OCI-LY7 (cell line): ENCODE measurements around the gene SCYGR3. TPM values are rescaled to one million over a fixed set of nuclear protein-coding genes. Genes with fewer than 3 reads are reported as not detected.

Experiments used
- BruUV-seq: library from RNA; stranded (reverse); fragments of 400-500 nt; replicated peaks from 2 replicates; lab custom pipeline; 2021; lab: Mats Ljungman, UMichigan
- CTCF ChIA-PET: fragments of 300-600 bp; sonication (Branson Sonifier 250); formaldehyde crosslinking; loops from one replicate; lab custom pipeline; 2022; ENCODE audit warnings: antibody characterized with exemption; ENCODE audit not compliant: unreplicated experiment; lab: Charles Lee
- POLR2A ChIA-PET: fragments of 300-600 bp; sonication (Branson Sonifier 250); formaldehyde crosslinking; loops from one replicate; lab custom pipeline; 2022; ENCODE audit warnings: antibody characterized with exemption; lab: Charles Lee
- DNase-seq: peaks from one replicate; pipeline ENCODE4 v3.0.0-alpha.2; 2015; ENCODE audit warnings: low spot score
- H2AFZ ChIP-seq: fragments of 200-600 bp; sonication (generic), shearing (Covaris generic); 2 replicates; pipeline ENCODE4 v1.6.1; 2014; ENCODE audit warnings: mild to moderate bottlenecking, antibody characterized with exemption, low read length, moderate library complexity
- H3K27ac ChIP-seq: fragments of 200-600 bp; sonication (generic); 2 replicates; pipeline ENCODE4 v1.5.1; 2014; ENCODE audit warnings: mixed run types, low read depth, mild to moderate bottlenecking, moderate library complexity, low read length, inconsistent platforms; ENCODE audit not compliant: poor library complexity, severe bottlenecking
- H3K36me3 ChIP-seq: fragments of 200-600 bp; sonication (generic); 2 replicates; pipeline ENCODE4 v1.6.1; 2014; ENCODE audit warnings: mild to moderate bottlenecking, antibody characterized with exemption, low read length, moderate library complexity, mixed read lengths; ENCODE audit not compliant: insufficient read depth
- H3K4me1 ChIP-seq: fragments of 200-600 bp; sonication (generic); 2 replicates; pipeline ENCODE4 v1.5.1; 2014; ENCODE audit warnings: mild to moderate bottlenecking, low read length; ENCODE audit not compliant: insufficient read depth, poor library complexity, severe bottlenecking
- H3K4me2 ChIP-seq: fragments of 200-600 bp; sonication (generic); 2 replicates; pipeline ENCODE4 v1.6.1; 2014; ENCODE audit warnings: mild to moderate bottlenecking, low read length
- H3K4me3 ChIP-seq: fragments of 200-600 bp; sonication (generic); 2 replicates; pipeline ENCODE4 v1.5.1; 2014; ENCODE audit warnings: mild to moderate bottlenecking, low read depth, low read length; ENCODE audit not compliant: poor library complexity, severe bottlenecking
- H3K79me2 ChIP-seq: fragments of 200-600 bp; sonication (generic); 2 replicates; pipeline ENCODE4 v1.6.1; 2016; ENCODE audit warnings: low read depth, mild to moderate bottlenecking, low read length, moderate library complexity, mixed read lengths; ENCODE audit not compliant: insufficient read depth
- H3K9me2 ChIP-seq: fragments of 200-600 bp; sonication (generic); 2 replicates; pipeline ENCODE4 v1.6.1; 2016; ENCODE audit warnings: mild to moderate bottlenecking, low read length, mixed read lengths; ENCODE audit not compliant: insufficient read depth
- H3K9me3 ChIP-seq: fragments of 200-600 bp; sonication (generic); 2 replicates; pipeline ENCODE4 v1.6.1; 2014; ENCODE audit warnings: mild to moderate bottlenecking, mixed run types, low read length, mixed read lengths
- H4K20me1 ChIP-seq: fragments of 200-600 bp; sonication (generic); 2 replicates; pipeline ENCODE4 v1.6.1; 2014; ENCODE audit warnings: mild to moderate bottlenecking, antibody characterized with exemption, low read length, moderate library complexity, mixed read lengths; ENCODE audit not compliant: insufficient read depth
- EZH2phosphoT487 ChIP-seq: fragments of 200-600 bp; sonication (generic); IDR thresholded peaks from 2 replicates; pipeline ENCODE4 v1.6.1; 2018; ENCODE audit warnings: low read depth, borderline replicate concordance, mild to moderate bottlenecking, mixed run types, antibody characterized with exemption, low read length, moderate library complexity, mixed read lengths
- intact Hi-C: fragments of 100-400 bp; cut with micrococcal nuclease; formaldehyde crosslinking; loops from one replicate; pipeline ENCODE4 v1.10.0; 2022; ENCODE audit not compliant: unreplicated experiment
- total RNA-seq, 2 experiments: library from RNA; depleted of rRNA in 1 of 2; stranded (reverse); fragments of >200 nt in 1 of 2; shearing (Covaris generic) in 1 of 2; gene quantifications; 2 replicates each; pipeline ENCODE4 v1.2.3, GENCODE V29; 2014 to 2022
- TF ChIP-seq, protein P1 (sequence below): fragments of 200-600 bp; sonication (generic); conservative IDR thresholded peaks from 2 replicates; pipeline ENCODE4 v1.5.1; 2014; ENCODE audit warnings: mild to moderate bottlenecking, antibody characterized with exemption, low read length, moderate library complexity, mixed read lengths

The SCYGR3 gene
- total RNA-seq, 2 experiments from 2014 or later, result not detected

DNA sequence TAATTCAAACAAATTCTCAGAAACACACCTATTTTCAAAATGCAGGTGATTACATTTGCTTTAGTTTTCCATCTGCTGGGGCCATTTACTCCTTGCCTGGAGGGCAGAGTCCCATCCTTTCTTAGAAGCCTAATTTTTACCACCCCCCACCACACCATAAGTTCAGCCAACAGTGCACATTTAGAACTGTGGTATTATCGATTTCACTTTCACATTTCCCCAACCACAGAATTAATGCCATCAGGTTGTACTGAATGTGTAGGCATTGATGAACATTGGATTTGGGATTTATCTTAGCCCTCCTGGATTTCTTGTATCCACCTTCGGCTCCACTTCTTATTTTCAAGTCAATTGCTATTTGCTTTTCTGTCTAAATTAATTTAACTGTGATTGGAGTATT lies 4.5 kb downstream of the SCYGR3 start:
- no peaks in the 10 kb centered on the region for H3K4me1 ChIP-seq
- intact Hi-C loops, result no loop called here
- no peaks in the 10 kb centered on the region for H3K9me3 ChIP-seq
- DNase-seq, result no peak
- H3K4me3 ChIP-seq, result no peak overlapping the region
- ChIA-PET CTCF (no interaction called here), POLR2A (interaction anchor here (0.6 kb wide), 2 partner anchors 290 to 954 kb away, joined by 3 to 4 read pairs; no protein-coding TSS in a partner anchor)
- no peaks in the 10 kb centered on the region for H3K36me3 ChIP-seq
- H2AFZ ChIP-seq, result no peak overlapping the region
- H4K20me1 ChIP-seq, result no peaks in the 10 kb centered on the region
- TF ChIP-seq, protein P1, sequence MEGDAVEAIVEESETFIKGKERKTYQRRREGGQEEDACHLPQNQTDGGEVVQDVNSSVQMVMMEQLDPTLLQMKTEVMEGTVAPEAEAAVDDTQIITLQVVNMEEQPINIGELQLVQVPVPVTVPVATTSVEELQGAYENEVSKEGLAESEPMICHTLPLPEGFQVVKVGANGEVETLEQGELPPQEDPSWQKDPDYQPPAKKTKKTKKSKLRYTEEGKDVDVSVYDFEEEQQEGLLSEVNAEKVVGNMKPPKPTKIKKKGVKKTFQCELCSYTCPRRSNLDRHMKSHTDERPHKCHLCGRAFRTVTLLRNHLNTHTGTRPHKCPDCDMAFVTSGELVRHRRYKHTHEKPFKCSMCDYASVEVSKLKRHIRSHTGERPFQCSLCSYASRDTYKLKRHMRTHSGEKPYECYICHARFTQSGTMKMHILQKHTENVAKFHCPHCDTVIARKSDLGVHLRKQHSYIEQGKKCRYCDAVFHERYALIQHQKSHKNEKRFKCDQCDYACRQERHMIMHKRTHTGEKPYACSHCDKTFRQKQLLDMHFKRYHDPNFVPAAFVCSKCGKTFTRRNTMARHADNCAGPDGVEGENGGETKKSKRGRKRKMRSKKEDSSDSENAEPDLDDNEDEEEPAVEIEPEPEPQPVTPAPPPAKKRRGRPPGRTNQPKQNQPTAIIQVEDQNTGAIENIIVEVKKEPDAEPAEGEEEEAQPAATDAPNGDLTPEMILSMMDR, result no peak
- no peak for TF ChIP-seq EZH2phosphoT487
- H3K4me2 ChIP-seq, result no peak overlapping the region
- BruUV-seq, result no TSS peak
- no peaks in the 10 kb centered on the region for H3K79me2 ChIP-seq
- H3K9me2 ChIP-seq, result no peaks in the 10 kb centered on the region
- no peak overlapping the region for H3K27ac ChIP-seq

DNA sequence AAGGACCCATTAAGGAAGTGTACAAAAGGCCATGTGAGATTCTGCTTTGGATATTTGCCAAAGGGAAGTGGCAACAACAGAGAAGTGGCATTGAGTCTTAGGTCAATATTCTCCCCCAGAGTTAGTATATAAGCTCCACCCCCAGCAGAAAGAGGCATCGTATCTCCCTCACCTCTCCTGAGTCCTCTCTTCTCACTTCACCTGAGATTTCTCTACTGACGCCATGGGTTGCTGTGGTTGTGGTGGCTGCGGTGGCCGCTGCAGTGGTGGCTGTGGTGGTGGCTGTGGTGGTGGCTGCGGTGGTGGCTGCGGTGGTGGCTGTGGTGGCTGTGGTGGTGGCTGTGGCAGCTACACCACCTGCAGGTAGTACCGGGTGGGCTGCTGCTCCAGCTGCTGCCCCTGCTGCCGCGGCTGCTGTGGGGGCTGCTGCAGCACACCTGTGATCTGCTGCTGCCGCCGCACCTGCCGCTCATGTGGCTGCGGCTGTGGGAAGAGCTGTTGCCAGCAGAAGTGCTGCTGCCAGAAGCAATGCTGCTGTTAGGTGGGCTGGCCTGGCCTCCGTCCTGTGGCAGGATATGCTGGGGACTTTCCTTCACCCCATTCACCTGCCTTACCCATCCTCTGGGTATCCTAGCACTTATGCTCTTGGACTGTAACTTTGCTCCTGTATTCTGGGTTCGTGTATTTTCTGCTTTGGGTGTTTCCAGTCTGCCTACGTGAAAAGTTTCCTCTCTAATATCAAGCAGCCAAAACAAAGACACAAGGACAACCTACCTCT lies 5.9 kb downstream of the SCYGR3 start:
- Histone ChIP-seq H3K9me2 (no peaks in the 10 kb centered on the region), H3K4me1 (no peaks in the 10 kb centered on the region), H3K36me3 (no peaks in the 10 kb centered on the region), H3K79me2 (no peaks in the 10 kb centered on the region), H3K9me3 (no peaks in the 10 kb centered on the region), H2AFZ (no peak overlapping the region), H4K20me1 (no peaks in the 10 kb centered on the region), H3K27ac (no peak overlapping the region), H3K4me2 (no peak overlapping the region), H3K4me3 (no peak overlapping the region)
- ChIA-PET CTCF (no interaction called here), POLR2A (interaction anchor here (0.6 kb wide), 1 partner anchor 211 kb away, joined by 3 read pairs; no protein-coding TSS in a partner anchor)
- no peak for DNase-seq
- TF ChIP-seq, protein P1, result no peak
- no peak for TF ChIP-seq EZH2phosphoT487
- no TSS peak for BruUV-seq
- intact Hi-C loops, result no loop called here

DNA sequence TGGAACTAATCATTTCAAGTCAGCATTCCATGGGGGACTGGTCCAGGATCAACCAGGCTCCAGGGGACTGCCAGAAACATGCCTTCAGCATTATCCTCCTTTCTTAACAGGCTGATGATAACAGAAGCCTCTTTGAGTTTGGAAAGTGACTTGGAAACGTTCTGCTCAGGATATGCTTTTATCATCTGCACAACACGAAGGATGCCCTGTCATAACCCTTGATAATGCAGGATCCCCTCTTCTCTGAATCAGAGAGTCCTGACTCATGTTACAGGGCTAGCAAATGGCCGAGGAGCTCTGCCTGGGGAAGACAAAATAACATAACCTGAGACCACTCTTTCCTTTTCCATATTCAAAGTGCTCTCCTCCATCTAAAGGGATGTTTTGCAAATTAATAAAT lies 6.7 kb downstream of the SCYGR3 start:
- Histone ChIP-seq H3K36me3 (no peaks in the 10 kb centered on the region), H3K9me2 (no peaks in the 10 kb centered on the region), H2AFZ (no peak overlapping the region), H3K79me2 (no peaks in the 10 kb centered on the region), H3K4me1 (no peaks in the 10 kb centered on the region), H3K9me3 (no peaks in the 10 kb centered on the region), H4K20me1 (no peaks in the 10 kb centered on the region), H3K27ac (no peak overlapping the region), H3K4me2 (no peak overlapping the region), H3K4me3 (no peak overlapping the region)
- no peak for TF ChIP-seq EZH2phosphoT487
- TF ChIP-seq, protein P1, result no peak
- intact Hi-C loops, result no loop called here
- DNase-seq, result no peak
- ChIA-PET CTCF (no interaction called here), POLR2A (interaction anchor here (0.6 kb wide), 1 partner anchor 229 kb away, joined by 6 read pairs; no protein-coding TSS in a partner anchor)
- no TSS peak for BruUV-seq
